ENCODE measurements around the gene OR6B1. TPM values are rescaled to one million over a fixed set of nuclear protein-coding genes. Genes with fewer than 3 reads are reported as not detected.

OR6B1 gene
- total RNA-seq, 4 donors from 2014 or later: not detected

- intact Hi-C loops (cut with DNase I; ENCODE audit: low total_unique reads): no loop called here
- DNase-seq: no peak
- no peak for TF ChIP-seq CTCF (IDR thresholded peaks at IDR 0.05)
- no peak for TF ChIP-seq POLR2A (IDR thresholded peaks at IDR 0.05)
Measured at GRCh38 chr7:143975617-143976016, 24.5 kb upstream of the OR6B1 start.

GRCh38 chr7:143978585-143978984 lies 21.5 kb upstream of the OR6B1 start:
- H3K36me3 ChIP-seq: no peaks in the 10 kb centered on the region
- no peaks in the 10 kb centered on the region for H3K27me3 ChIP-seq
- no peak overlapping the region for H3K27ac ChIP-seq
- H3K4me1 ChIP-seq: no peaks in the 10 kb centered on the region
- no peak for TF ChIP-seq CTCF (IDR thresholded peaks at IDR 0.05)
- TF ChIP-seq POLR2A (IDR thresholded peaks at IDR 0.05): no peak
- no peak for DNase-seq
- intact Hi-C loops (cut with DNase I; ENCODE audit: low total_unique reads): no loop called here
- H3K9me3 ChIP-seq: no peaks in the 10 kb centered on the region
- H3K4me3 ChIP-seq: no peak overlapping the region

More at GRCh38 chr7:143975617-143976016, 24.5 kb upstream of the OR6B1 start:
- Histone ChIP-seq H3K27ac (no peak overlapping the region), H3K4me1 (no peaks in the 10 kb centered on the region), H3K4me3 (no peak overlapping the region), H3K36me3 (no peaks in the 10 kb centered on the region), H3K9me3 (no peaks in the 10 kb centered on the region), H3K27me3 (no peaks in the 10 kb centered on the region)

- no peaks in the 10 kb centered on the region for H3K36me3 ChIP-seq
- H3K4me3 ChIP-seq: no peak overlapping the region
- intact Hi-C loops (cut with DNase I; ENCODE audit: low total_unique reads): no loop called here
- DNase-seq: no peak
- no peaks in the 10 kb centered on the region for H3K9me3 ChIP-seq
- TF ChIP-seq POLR2A (IDR thresholded peaks at IDR 0.05) (no peak), CTCF (IDR thresholded peaks at IDR 0.05) (no peak)
- H3K27ac ChIP-seq: no peak overlapping the region
- H3K4me1 ChIP-seq: no peaks in the 10 kb centered on the region
- H3K27me3 ChIP-seq: no peaks in the 10 kb centered on the region
Measured at GRCh38 chr7:143979359-143979758, 20.8 kb upstream of the OR6B1 start.

GRCh38 chr7:143979998-143980397 lies 20.1 kb upstream of the OR6B1 start:
- Histone ChIP-seq H3K4me1 (no peaks in the 10 kb centered on the region), H3K36me3 (no peaks in the 10 kb centered on the region), H3K27ac (no peak overlapping the region), H3K4me3 (no peak overlapping the region), H3K9me3 (no peaks in the 10 kb centered on the region), H3K27me3 (no peaks in the 10 kb centered on the region)
- TF ChIP-seq POLR2A (IDR thresholded peaks at IDR 0.05) (no peak), CTCF (IDR thresholded peaks at IDR 0.05) (no peak)
- intact Hi-C loops (cut with DNase I; ENCODE audit: low total_unique reads): no loop called here
- no peak for DNase-seq

GRCh38 chr7:143980746-143981510 lies 19.2 kb upstream of the OR6B1 start:
- intact Hi-C loops (cut with DNase I; ENCODE audit: low total_unique reads): no loop called here
- H3K4me3 ChIP-seq: no peak overlapping the region
- H3K27me3 ChIP-seq: no peaks in the 10 kb centered on the region
- H3K9me3 ChIP-seq: no peaks in the 10 kb centered on the region
- no peak for DNase-seq
- H3K4me1 ChIP-seq: no peaks in the 10 kb centered on the region
- H3K36me3 ChIP-seq: no peaks in the 10 kb centered on the region
- H3K27ac ChIP-seq: no peak overlapping the region
- TF ChIP-seq POLR2A (IDR thresholded peaks at IDR 0.05) (no peak), CTCF (IDR thresholded peaks at IDR 0.05) (no peak)

Data from uterus (tissue), 4 donors.